ENCODE results near the gene GPR132. TPM values are rescaled to one million over a fixed set of nuclear protein-coding genes. Genes with fewer than 3 reads are reported as not detected.
"Not testable (repeated sequence)": the region's sequence is repeated elsewhere in the genome, so short reads cannot be mapped to it uniquely, and the experiment has no call there.

Gene GPR132
- total RNA-seq, 1 experiment from 2014 or later = not detected

GRCh38 chr14:105055334-105055733 lies 9.9 kb downstream of the GPR132 start:
- DNase-seq (ENCODE audit: low read depth, low spot score) = no peak
- in situ Hi-C loops (cut with HindIII; ENCODE audit: low pct_unique_long_range_greater_than_20kb, low sequenced_read_pairs) = no loop called here

DNA sequence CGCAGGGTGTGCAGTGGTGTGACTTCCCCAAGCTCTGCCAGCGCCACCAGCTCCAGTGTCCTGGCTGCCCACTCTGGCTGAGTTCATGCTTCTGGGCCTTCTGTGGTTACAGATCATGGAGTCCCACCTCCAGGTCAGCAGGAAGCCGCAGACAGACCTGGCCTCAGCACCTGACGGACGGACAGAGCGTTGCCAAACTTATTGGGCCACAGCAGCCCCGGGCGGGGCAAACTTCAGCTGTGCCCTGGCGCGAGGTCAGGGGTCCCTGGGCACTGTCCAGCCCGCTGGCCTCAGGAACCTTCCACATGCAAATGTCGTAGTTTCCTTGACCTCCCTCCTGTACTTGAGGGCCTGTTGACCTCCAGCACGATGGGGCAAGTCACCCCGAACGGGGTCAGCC lies 11.2 kb downstream of the GPR132 start:
- DNase-seq (ENCODE audit: low read depth, low spot score) = no peak
- in situ Hi-C loops (cut with HindIII; ENCODE audit: low pct_unique_long_range_greater_than_20kb, low sequenced_read_pairs) = no loop called here

GRCh38 chr14:105053421-105053820 lies 11.8 kb downstream of the GPR132 start:
- in situ Hi-C loops (cut with HindIII; ENCODE audit: low pct_unique_long_range_greater_than_20kb, low sequenced_read_pairs) = no loop called here
- no peak for DNase-seq (ENCODE audit: low read depth, low spot score)

GRCh38 chr14:105052110-105052458 lies 13.1 kb downstream of the GPR132 start:
- DNase-seq (ENCODE audit: low read depth, low spot score) = no peak
- in situ Hi-C loops (cut with HindIII; ENCODE audit: low pct_unique_long_range_greater_than_20kb, low sequenced_read_pairs) = no loop called here

DNA sequence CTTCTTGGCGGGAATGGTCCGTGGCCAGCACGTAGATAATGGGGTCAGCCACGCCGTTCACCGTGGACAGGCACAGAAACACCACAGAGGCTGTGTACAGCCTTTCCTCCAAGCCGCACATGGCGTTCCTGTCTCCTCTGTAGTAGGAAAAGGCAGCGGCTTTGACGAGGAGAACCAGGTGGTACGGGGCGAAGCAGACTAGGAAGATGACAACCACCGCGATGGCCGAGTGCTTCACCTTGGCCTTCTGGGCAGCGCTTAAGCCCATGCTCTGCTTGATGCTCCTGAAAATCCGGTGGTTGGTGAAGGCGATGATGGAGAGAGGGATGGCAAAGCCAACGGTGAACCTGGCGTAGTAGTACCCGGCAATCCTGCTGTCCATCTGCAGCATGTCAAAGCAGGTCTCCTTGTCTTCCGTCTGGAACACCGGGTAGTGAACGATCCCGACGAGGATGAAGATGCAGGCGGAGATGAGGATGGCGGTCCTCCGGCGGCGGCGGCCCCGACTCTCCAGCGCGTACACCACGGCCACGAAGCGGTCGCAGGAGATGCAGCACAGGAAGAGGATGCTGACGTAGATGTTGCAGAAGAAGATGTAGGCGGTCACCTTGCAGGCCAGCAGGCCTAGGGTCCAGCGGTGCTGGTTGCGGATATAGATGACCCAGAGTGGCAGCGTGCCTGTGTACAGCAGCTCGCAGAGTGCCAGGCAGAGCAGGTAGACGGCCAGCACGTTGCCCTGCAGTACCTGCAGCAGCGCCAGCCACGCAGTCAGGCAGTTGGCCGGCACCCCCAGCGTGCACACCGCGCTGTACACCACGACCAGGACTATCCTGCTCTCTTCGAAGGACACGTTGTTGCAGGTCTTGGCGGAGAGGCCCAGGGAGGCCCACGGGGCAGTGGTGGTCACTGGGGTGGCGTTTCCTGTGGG lies 13.8 kb downstream of the GPR132 start:
- in situ Hi-C loops (cut with HindIII; ENCODE audit: low pct_unique_long_range_greater_than_20kb, low sequenced_read_pairs) = no loop called here
- no peak for DNase-seq (ENCODE audit: low read depth, low spot score)

DNA sequence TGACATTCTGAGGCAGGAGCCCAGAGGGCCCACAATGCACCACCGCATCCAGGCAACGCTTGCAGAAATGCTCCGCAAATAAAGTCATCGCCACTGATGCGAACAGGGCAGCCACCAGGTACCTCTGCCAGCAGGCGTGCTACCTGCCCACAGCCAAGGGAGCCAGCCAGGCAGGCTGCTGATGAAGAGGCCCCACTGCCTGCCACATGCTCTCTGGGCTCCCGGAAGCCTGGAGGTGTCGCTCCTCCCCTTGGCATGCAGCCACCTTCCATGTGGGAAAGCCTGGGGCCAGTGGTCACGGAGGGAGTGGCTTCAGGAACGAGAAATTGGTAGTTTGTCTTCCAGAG lies 14.7 kb downstream of the GPR132 start:
- in situ Hi-C loops (cut with HindIII; ENCODE audit: low pct_unique_long_range_greater_than_20kb, low sequenced_read_pairs) = no loop called here
- peak; percentile 49 for DNase-seq (ENCODE audit: low read depth, low spot score)

DNA sequence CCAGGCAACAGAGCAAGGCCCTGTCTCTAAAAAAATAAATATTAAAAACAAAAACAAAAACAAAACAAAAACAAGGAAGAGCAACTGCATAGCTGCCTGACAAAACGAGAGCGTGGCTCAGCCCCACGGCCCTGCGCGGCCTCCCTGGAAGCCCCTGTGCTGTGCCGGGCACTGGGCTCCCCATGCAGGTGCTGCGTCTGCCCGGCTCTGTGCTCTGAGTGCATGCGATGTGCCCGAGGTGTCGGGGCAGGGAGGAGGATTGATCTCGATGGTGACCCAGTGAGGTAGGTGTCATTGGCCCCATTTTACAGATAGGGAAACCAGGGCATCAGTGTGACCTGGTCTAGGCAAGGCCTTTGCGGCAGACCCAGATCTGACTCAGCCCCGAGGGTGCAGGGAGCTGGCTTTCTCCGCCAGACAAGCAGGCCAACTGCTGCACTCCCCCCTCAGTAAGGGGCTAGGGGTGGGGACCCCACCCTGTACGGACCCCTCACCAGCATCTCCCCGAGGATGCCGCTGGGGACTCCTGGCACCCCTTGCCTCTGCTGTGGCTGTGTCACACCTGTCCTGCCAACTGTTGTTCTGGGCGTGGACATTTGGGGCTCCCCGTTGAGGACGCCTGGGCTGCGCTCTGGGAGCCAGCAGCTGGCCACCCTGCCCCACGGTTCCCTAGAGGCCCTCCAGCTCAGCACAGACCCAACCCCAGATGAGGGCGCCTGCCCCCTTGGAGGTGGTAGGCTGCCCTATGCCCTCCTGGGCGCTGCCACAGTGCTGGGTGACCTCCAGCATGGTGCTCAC lies 15.3 kb downstream of the GPR132 start:
- in situ Hi-C loops (cut with HindIII; ENCODE audit: low pct_unique_long_range_greater_than_20kb, low sequenced_read_pairs) = no loop called here
- DNase-seq (ENCODE audit: low read depth, low spot score) = no peak

GRCh38 chr14:105047283-105048016 lies 17.8 kb downstream of the GPR132 start:
- DNase-seq (ENCODE audit: low read depth, low spot score) = no peak
- in situ Hi-C loops (cut with HindIII; ENCODE audit: low pct_unique_long_range_greater_than_20kb, low sequenced_read_pairs) = no loop called here

- no peak for DNase-seq (ENCODE audit: low read depth, low spot score)
- in situ Hi-C loops (cut with HindIII; ENCODE audit: low pct_unique_long_range_greater_than_20kb, low sequenced_read_pairs) = no loop called here
Observed at GRCh38 chr14:105046891-105047282, 18.3 kb downstream of the GPR132 start.

DNA sequence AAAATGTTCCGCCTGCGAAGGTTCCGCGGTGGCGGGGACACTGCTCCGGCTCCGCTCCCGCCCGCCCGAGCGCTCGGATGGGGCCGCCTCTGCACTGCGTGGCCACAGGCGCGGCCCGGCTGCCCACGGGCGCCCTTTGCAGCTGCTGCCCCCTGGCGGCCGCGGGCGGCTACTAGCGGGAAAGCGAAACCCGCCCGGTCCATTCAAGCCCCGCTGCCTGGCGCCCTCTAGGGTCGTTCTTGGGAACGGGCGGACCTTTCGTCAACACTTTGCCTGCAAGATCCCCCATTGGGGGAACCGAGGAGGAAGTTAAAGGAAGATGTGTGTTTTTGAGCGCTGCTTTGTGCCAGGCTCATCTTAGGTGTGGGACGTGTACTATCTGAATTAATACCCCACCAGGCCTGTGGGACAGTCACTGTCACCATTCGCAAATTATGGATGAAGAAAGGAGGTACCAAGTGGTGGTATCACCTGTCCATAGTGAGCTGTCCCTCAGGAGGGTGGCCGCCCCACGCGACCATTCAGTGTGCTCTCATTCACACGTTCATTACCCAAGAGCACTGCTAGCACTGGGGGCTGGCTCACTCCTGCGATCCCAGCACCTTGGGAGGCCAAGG lies 19.4 kb downstream of the GPR132 start:
- DNase-seq (ENCODE audit: low read depth, low spot score) = peak; percentile 85
- in situ Hi-C loops (cut with HindIII; ENCODE audit: low pct_unique_long_range_greater_than_20kb, low sequenced_read_pairs) = no loop called here

DNA sequence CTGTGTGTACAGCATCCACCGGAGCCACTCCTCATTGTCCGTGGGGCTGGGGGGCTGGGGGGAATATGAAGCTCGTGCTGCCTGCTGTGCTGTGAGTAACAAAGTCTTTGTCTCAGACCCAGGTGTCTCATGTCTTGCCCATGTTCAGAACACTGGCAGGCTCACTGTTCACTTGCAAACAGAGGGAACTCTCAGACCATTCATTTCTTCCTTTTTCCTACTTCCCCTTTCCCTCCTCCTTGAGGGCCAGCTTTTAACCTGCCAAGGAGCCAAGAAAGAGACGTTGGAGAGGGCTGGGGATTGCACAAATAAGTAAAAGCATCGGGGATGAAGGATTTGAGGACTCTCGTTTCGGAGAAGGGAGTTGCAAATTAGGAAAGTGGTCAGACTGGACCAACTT lies 21.6 kb downstream of the GPR132 start:
- in situ Hi-C loops (cut with HindIII; ENCODE audit: low pct_unique_long_range_greater_than_20kb, low sequenced_read_pairs) = no loop called here
- no peak for DNase-seq (ENCODE audit: low read depth, low spot score)

GRCh38 chr14:105042813-105043212 lies 22.4 kb downstream of the GPR132 start:
- DNase-seq (ENCODE audit: low read depth, low spot score) = no peak
- in situ Hi-C loops (cut with HindIII; ENCODE audit: low pct_unique_long_range_greater_than_20kb, low sequenced_read_pairs) = no loop called here

DNA sequence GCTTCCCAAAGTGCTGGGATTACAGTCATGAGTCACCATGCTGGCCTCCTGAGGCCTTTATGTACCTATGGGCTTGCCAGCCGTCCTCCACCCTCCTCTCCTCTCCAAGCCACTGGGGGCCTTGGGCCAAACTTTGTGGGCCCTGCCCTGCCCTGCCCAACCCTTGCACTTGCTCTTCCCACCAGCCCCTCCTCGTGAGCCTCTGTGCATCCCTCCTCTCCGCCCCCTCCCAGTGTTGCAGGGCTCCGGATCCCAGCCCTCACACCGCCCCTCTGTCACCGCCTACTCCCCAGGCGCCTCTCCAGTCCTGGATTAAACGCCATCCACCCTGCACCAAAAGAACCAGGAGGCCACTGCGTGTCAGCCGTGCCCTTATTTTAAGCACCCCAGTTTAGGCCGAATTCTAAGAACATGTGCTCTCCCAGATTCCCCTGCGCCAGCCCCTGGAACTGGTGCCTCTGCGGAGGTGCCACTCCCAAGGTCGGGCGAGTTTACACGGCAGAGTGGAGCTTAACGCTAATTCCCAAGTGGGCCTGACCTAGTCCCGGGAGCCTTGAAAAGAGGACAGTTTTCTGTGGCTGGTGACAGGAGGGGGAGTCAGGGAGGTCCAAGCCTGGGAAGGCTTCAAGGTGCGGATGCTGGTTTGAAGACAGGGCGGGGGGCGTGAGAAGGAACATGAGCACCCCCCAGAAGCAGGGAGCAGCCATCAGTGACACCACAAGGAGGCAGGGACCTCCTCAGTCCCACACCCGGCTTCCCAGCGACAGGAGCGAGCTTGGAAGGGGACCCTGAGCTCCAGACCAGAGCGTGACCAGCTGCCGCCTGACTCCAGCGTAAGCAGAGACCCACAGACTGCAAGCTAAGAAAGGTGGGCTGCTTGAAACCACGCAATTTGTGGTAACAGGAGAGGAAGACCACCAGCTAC lies 23.1 kb downstream of the GPR132 start:
- no peak for DNase-seq (ENCODE audit: low read depth, low spot score)
- in situ Hi-C loops (cut with HindIII; ENCODE audit: low pct_unique_long_range_greater_than_20kb, low sequenced_read_pairs) = no loop called here

GRCh38 chr14:105039458-105040205 lies 25.6 kb downstream of the GPR132 start:
- in situ Hi-C loops (cut with HindIII; ENCODE audit: low pct_unique_long_range_greater_than_20kb, low sequenced_read_pairs) = no loop called here
- no peak for DNase-seq (ENCODE audit: low read depth, low spot score)

DNA sequence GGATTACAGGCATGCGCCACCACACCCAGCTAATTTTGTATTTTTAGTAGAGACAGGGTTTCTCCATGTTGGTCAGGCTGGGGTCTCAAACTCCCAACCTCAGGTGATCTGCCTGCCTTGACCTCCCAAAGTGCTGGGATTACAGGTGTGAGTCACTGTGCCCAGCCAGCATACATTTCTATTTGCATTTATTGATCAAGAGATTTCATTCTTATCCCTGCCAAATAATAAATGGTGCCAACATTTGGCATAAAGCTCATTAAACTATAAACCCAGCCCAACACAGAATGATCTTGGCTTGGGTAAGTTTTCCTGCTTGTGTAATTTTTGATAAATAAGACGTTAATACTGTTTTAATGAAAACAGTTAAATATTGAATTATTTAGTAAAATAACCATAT lies 29.6 kb downstream of the GPR132 start:
- in situ Hi-C loops (cut with HindIII; ENCODE audit: low pct_unique_long_range_greater_than_20kb, low sequenced_read_pairs); DNase-seq (ENCODE audit: low read depth, low spot score): not testable (repeated sequence)

- in situ Hi-C loops (cut with HindIII; ENCODE audit: low pct_unique_long_range_greater_than_20kb, low sequenced_read_pairs) = no loop called here
- DNase-seq (ENCODE audit: low read depth, low spot score) = no peak
Observed at GRCh38 chr14:105034315-105035039, 30.8 kb downstream of the GPR132 start.
